Measurements from ENCODE around the gene PLA2G2C.

DNA sequence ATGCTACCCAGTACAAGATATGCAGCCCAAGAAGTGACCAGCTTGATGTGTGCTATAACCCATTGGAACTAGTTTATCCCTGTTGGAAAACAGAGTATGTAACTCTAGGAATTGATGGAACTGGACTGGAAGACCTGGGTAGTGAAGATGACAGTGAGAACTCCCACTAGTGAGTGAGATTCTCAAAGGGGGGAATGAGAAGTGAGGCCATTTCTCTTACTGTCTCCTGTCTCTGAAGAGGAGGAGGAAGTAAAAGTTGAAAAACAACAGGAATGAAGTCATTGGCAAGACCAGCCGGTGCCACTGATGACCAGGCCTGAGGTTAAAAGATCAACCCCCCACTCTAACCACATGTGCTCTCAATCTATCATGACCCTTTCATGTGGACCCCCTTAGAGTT lies 26.3 kb downstream of the PLA2G2C start:
- TF ChIP-seq, protein P1, sequence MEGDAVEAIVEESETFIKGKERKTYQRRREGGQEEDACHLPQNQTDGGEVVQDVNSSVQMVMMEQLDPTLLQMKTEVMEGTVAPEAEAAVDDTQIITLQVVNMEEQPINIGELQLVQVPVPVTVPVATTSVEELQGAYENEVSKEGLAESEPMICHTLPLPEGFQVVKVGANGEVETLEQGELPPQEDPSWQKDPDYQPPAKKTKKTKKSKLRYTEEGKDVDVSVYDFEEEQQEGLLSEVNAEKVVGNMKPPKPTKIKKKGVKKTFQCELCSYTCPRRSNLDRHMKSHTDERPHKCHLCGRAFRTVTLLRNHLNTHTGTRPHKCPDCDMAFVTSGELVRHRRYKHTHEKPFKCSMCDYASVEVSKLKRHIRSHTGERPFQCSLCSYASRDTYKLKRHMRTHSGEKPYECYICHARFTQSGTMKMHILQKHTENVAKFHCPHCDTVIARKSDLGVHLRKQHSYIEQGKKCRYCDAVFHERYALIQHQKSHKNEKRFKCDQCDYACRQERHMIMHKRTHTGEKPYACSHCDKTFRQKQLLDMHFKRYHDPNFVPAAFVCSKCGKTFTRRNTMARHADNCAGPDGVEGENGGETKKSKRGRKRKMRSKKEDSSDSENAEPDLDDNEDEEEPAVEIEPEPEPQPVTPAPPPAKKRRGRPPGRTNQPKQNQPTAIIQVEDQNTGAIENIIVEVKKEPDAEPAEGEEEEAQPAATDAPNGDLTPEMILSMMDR (IDR thresholded peaks at IDR 0.05) = no peak
- no peak for TF ChIP-seq ZFX (IDR thresholded peaks at IDR 0.05; ENCODE audit: borderline replicate concordance)
